NB4 (cell line): ENCODE data around the gene SLIT1.

Experiments
- CTCF ChIP-seq: IDR thresholded peaks from one replicate; pipeline ENCODE4 v1.5.1; 2012; ENCODE audit warnings: low read depth, low read length
- MAX ChIP-seq: IDR thresholded peaks from 2 replicates; pipeline ENCODE4 v1.6.1; 2011; ENCODE audit warnings: low read depth, low read length
- POLR2A ChIP-seq: IDR thresholded peaks from 2 replicates; pipeline ENCODE4 v1.6.1; 2011; ENCODE audit warnings: mild to moderate bottlenecking; ENCODE audit not compliant: insufficient read length; ENCODE audit errors: extremely low read depth

- TF ChIP-seq CTCF (no peak), POLR2A (no peak), MAX (no peak)
Measured at GRCh38 chr10:97043563-97043855, 142.2 kb downstream of the SLIT1 start.
